CD4-positive, alpha-beta memory T cell (primary cell): Measurements from ENCODE around the gene NRAP. TPM values are rescaled to one million over a fixed set of nuclear protein-coding genes. Genes with fewer than 3 reads are reported as not detected.

Experiments
- CTCF ChIA-PET: fragments of 350-600 bp; sonication (Branson Sonifier 250); formaldehyde crosslinking; loops from one replicate; lab custom pipeline; 2021; ENCODE audit warnings: inconsistent platforms; ENCODE audit not compliant: partially characterized antibody; lab: Charles Lee
- POLR2A ChIA-PET: fragments of 350-600 bp; sonication (Branson Sonifier 250); formaldehyde crosslinking; loops from one replicate; lab custom pipeline; 2021; ENCODE audit not compliant: partially characterized antibody; lab: Charles Lee
- DNase-seq, 5 donors: peaks; one replicate each; pipeline versions ENCODE4 v3.0.0 to v3.0.0-alpha.2; 2020 to 2022; ENCODE audit warnings: mixed read lengths in 1 of 5
- H3K27ac ChIP-seq: one replicate; pipeline ENCODE4 v1.7.0; 2013; ENCODE audit warnings: low read depth, low read length
- H3K27me3 ChIP-seq: 2 replicates; pipeline ENCODE4 v1.7.0; 2013; ENCODE audit warnings: mild to moderate bottlenecking, low read length, moderate library complexity; ENCODE audit not compliant: insufficient read depth
- H3K36me3 ChIP-seq: 2 replicates; pipeline ENCODE4 v1.7.0; 2013; ENCODE audit warnings: mild to moderate bottlenecking, low read length, moderate library complexity; ENCODE audit not compliant: insufficient read depth
- H3K4me1 ChIP-seq: 2 replicates; pipeline ENCODE4 v1.7.0; 2013; ENCODE audit warnings: mild to moderate bottlenecking, low read length, moderate library complexity; ENCODE audit not compliant: insufficient read depth
- H3K4me3 ChIP-seq, 2 donors: one replicate each; pipeline ENCODE4 v1.7.0; 2013; ENCODE audit warnings: low read length in 2 of 2, mild to moderate bottlenecking in 1 of 2
- H3K9me3 ChIP-seq, 2 donors: one replicate each; pipeline ENCODE4 v1.7.0; 2013; ENCODE audit warnings: low read length in 2 of 2, control low read depth in 1 of 2; ENCODE audit not compliant: control insufficient read depth in 1 of 2
- H3K27ac Mint-ChIP-seq, 7 donors: one replicate each; pipeline ENCODE4 v1.8.0; 2020 to 2021; ENCODE audit warnings: mixed read lengths in 7 of 7, mild to moderate bottlenecking in 6 of 7, inconsistent platforms in 3 of 7, moderate library complexity in 3 of 7
- H3K27me3 Mint-ChIP-seq, 2 donors: one replicate each; pipeline ENCODE4 v1.8.0; 2020 to 2021; ENCODE audit warnings: mixed read lengths in 2 of 2
- H3K36me3 Mint-ChIP-seq, 2 donors: one replicate each; pipeline ENCODE4 v1.8.0; 2020 to 2021; ENCODE audit warnings: mixed read lengths in 2 of 2, inconsistent platforms in 1 of 2, mild to moderate bottlenecking in 1 of 2
- H3K4me1 Mint-ChIP-seq, 4 donors: one replicate each; pipeline ENCODE4 v1.8.0; 2020 to 2021; ENCODE audit warnings: mixed read lengths in 4 of 4, mild to moderate bottlenecking in 1 of 4
- H3K4me3 Mint-ChIP-seq, 8 donors: one replicate each; pipeline ENCODE4 v1.8.0; 2020 to 2021; ENCODE audit warnings: mixed read lengths in 8 of 8, mild to moderate bottlenecking in 7 of 8, moderate library complexity in 6 of 8, inconsistent platforms in 3 of 8
- H3K9me3 Mint-ChIP-seq, 8 donors: one replicate each; pipeline ENCODE4 v1.8.0; 2020 to 2021; ENCODE audit warnings: mixed read lengths in 8 of 8, mild to moderate bottlenecking in 5 of 8, inconsistent platforms in 3 of 8, moderate library complexity in 1 of 8
- intact Hi-C: fragments of 100-400 bp; cut with micrococcal nuclease; formaldehyde crosslinking; loops from one replicate; pipeline ENCODE4 v1.15.1; 2023
- polyA plus RNA-seq, 2 donors: library from polyadenylated mRNA; unstranded; fragments of 300-500 nt; fragmentation: Illumina TruSeq; gene quantifications; one replicate each; pipeline ENCODE4 v1.2.3, GENCODE V29; 2021
- total RNA-seq, 2 experiments: library from RNA; stranded (reverse); gene quantifications; one replicate each; pipeline ENCODE4 v1.2.3, GENCODE V29; 2021

The NRAP gene
- total and polyA plus RNA-seq, 4 experiments from 2014 or later = not detected

GRCh38 chr10:113651021-113651420 is 12.8 kb downstream of the NRAP start:
- CTCF ChIA-PET = no interaction called here
- POLR2A ChIA-PET = no interaction called here
- Histone ChIP-seq H3K4me3 (no peak overlapping the region), H3K27ac (no peak overlapping the region), H3K9me3 (no peaks in the 10 kb centered on the region), H3K4me1 (no peaks in the 10 kb centered on the region), H3K36me3 (no peaks in the 10 kb centered on the region), H3K27me3 (no peaks in the 10 kb centered on the region)
- no peak overlapping the region for H3K27ac Mint-ChIP-seq
- intact Hi-C loops = no loop called here
- peaks cover 9 to 16% of the 10 kb centered on the region in 2 donors for H3K27me3 Mint-ChIP-seq
- no peaks in the 10 kb centered on the region for H3K4me1 Mint-ChIP-seq
- DNase-seq = no peak
- H3K36me3 Mint-ChIP-seq = no peaks in the 10 kb centered on the region
- no peak overlapping the region for H3K4me3 Mint-ChIP-seq
- H3K9me3 Mint-ChIP-seq = peaks cover 0 to 1% (median 0%) of the 10 kb centered on the region in 8 donors

GRCh38 chr10:113650172-113650571 is 13.7 kb downstream of the NRAP start:
- Mint-ChIP-seq H3K4me3 (no peak overlapping the region), H3K27ac (no peak overlapping the region), H3K9me3 (peaks cover 0 to 1% (median 0%) of the 10 kb centered on the region in 8 donors), H3K27me3 (peaks cover 9 to 16% of the 10 kb centered on the region in 2 donors), H3K4me1 (no peaks in the 10 kb centered on the region), H3K36me3 (no peaks in the 10 kb centered on the region)
- DNase-seq = no peak
- Histone ChIP-seq H3K4me3 (no peak overlapping the region), H3K4me1 (no peaks in the 10 kb centered on the region), H3K27me3 (no peaks in the 10 kb centered on the region), H3K9me3 (no peaks in the 10 kb centered on the region), H3K36me3 (no peaks in the 10 kb centered on the region), H3K27ac (no peak overlapping the region)
- CTCF ChIA-PET = interaction anchor here (0.8 kb wide), 1 partner anchor 9 kb away, joined by 4 read pairs; no protein-coding TSS in a partner anchor
- POLR2A ChIA-PET = interaction anchor here (0.6 kb wide), 1 partner anchor 117 kb away, joined by 3 read pairs; no protein-coding TSS in a partner anchor
- intact Hi-C loops = no loop called here

- CTCF ChIA-PET = no interaction called here
- Histone ChIP-seq H3K27me3 (no peaks in the 10 kb centered on the region), H3K9me3 (no peaks in the 10 kb centered on the region), H3K4me1 (no peaks in the 10 kb centered on the region), H3K27ac (no peak overlapping the region), H3K36me3 (no peaks in the 10 kb centered on the region), H3K4me3 (no peak overlapping the region)
- no peaks in the 10 kb centered on the region for H3K4me1 Mint-ChIP-seq
- intact Hi-C loops = no loop called here
- POLR2A ChIA-PET = no interaction called here
- H3K36me3 Mint-ChIP-seq = no peaks in the 10 kb centered on the region
- DNase-seq = no peak
- peaks cover 8 to 14% of the 10 kb centered on the region in 2 donors for H3K27me3 Mint-ChIP-seq
- no peak overlapping the region for H3K4me3 Mint-ChIP-seq
- H3K27ac Mint-ChIP-seq = no peak overlapping the region
- no peaks in the 10 kb centered on the region for H3K9me3 Mint-ChIP-seq
Observed at GRCh38 chr10:113648478-113648877, 15.4 kb downstream of the NRAP start.

- Mint-ChIP-seq H3K4me3 (no peak overlapping the region), H3K9me3 (no peaks in the 10 kb centered on the region), H3K27me3 (peaks cover 8 to 17% of the 10 kb centered on the region in 2 donors), H3K27ac (no peak overlapping the region), H3K36me3 (no peaks in the 10 kb centered on the region), H3K4me1 (no peaks in the 10 kb centered on the region)
- no peaks in the 10 kb centered on the region for H3K27me3 ChIP-seq
- no peaks in the 10 kb centered on the region for H3K36me3 ChIP-seq
- ChIA-PET CTCF (no interaction called here), POLR2A (no interaction called here)
- no peaks in the 10 kb centered on the region for H3K9me3 ChIP-seq
- no peak overlapping the region for H3K4me3 ChIP-seq
- H3K27ac ChIP-seq = no peak overlapping the region
- no peak for DNase-seq
- H3K4me1 ChIP-seq = no peaks in the 10 kb centered on the region
- intact Hi-C loops = no loop called here
Observed at GRCh38 chr10:113647812-113648211, 16.0 kb downstream of the NRAP start.

- Mint-ChIP-seq H3K27ac (no peak overlapping the region), H3K9me3 (no peaks in the 10 kb centered on the region), H3K36me3 (no peaks in the 10 kb centered on the region), H3K4me1 (no peaks in the 10 kb centered on the region), H3K4me3 (no peak overlapping the region), H3K27me3 (peaks cover 8 to 17% of the 10 kb centered on the region in 2 donors)
- Histone ChIP-seq H3K27ac (no peak overlapping the region), H3K36me3 (no peaks in the 10 kb centered on the region), H3K4me3 (no peak overlapping the region), H3K4me1 (no peaks in the 10 kb centered on the region), H3K27me3 (no peaks in the 10 kb centered on the region), H3K9me3 (no peaks in the 10 kb centered on the region)
- ChIA-PET POLR2A (no interaction called here), CTCF (no interaction called here)
- no peak for DNase-seq
- intact Hi-C loops = no loop called here
Observed at GRCh38 chr10:113646336-113647201, 17.3 kb downstream of the NRAP start.

GRCh38 chr10:113644185-113645120 is 19.4 kb downstream of the NRAP start:
- peaks cover 0 to 3% (median 0%) of the 10 kb centered on the region in 8 donors for H3K9me3 Mint-ChIP-seq
- no peaks in the 10 kb centered on the region for H3K4me1 Mint-ChIP-seq
- H3K36me3 ChIP-seq = no peaks in the 10 kb centered on the region
- H3K27me3 Mint-ChIP-seq = peaks cover 14 to 19% of the 10 kb centered on the region in 2 donors
- no peak overlapping the region for H3K27ac ChIP-seq
- no peak overlapping the region for H3K27ac Mint-ChIP-seq
- no peaks in the 10 kb centered on the region for H3K4me1 ChIP-seq
- ChIA-PET CTCF (no interaction called here), POLR2A (no interaction called here)
- DNase-seq = no peak
- H3K9me3 ChIP-seq = no peaks in the 10 kb centered on the region
- H3K4me3 Mint-ChIP-seq = no peak overlapping the region
- no peak overlapping the region for H3K4me3 ChIP-seq
- no peaks in the 10 kb centered on the region for H3K27me3 ChIP-seq
- no peaks in the 10 kb centered on the region for H3K36me3 Mint-ChIP-seq
- intact Hi-C loops = no loop called here

GRCh38 chr10:113643183-113643582 is 20.7 kb downstream of the NRAP start:
- H3K4me1 ChIP-seq = no peaks in the 10 kb centered on the region
- no peak overlapping the region for H3K4me3 ChIP-seq
- H3K27me3 Mint-ChIP-seq = peaks cover 13 to 22% of the 10 kb centered on the region in 2 donors
- no peak overlapping the region for H3K27ac Mint-ChIP-seq
- H3K4me3 Mint-ChIP-seq = no peak overlapping the region
- POLR2A ChIA-PET = no interaction called here
- no peaks in the 10 kb centered on the region for H3K27me3 ChIP-seq
- H3K27ac ChIP-seq = no peak overlapping the region
- no peak for DNase-seq
- no peaks in the 10 kb centered on the region for H3K9me3 ChIP-seq
- H3K4me1 Mint-ChIP-seq = no peaks in the 10 kb centered on the region
- intact Hi-C loops = no loop called here
- CTCF ChIA-PET = no interaction called here
- peaks cover 0 to 3% (median 0%) of the 10 kb centered on the region in 8 donors for H3K9me3 Mint-ChIP-seq
- H3K36me3 ChIP-seq = no peaks in the 10 kb centered on the region
- no peaks in the 10 kb centered on the region for H3K36me3 Mint-ChIP-seq
